Omental fat pad (tissue), 4 donors: Measurements from ENCODE around the gene KIF25. TPM values are rescaled to one million over a fixed set of nuclear protein-coding genes. Genes with fewer than 3 reads are reported as not detected.
A peak's percentile ranks its signal among the peaks of the same experiment; 100 is the strongest.

ENCODE experiments used
- ATAC-seq: fragments of 150-250 bp; one replicate; pipeline ENCODE4 v1.9.1; 2016; ENCODE audit warnings: mild to moderate bottlenecking, moderate library complexity; ENCODE audit not compliant: low FRiP score
- DNase-seq: peaks from one replicate; pipeline ENCODE4 v3.0.0-alpha.2; 2019; ENCODE audit warnings: low spot score
- total RNA-seq, 4 donors: library from RNA; depleted of rRNA; stranded (reverse); fragments of >200 nt; gene quantifications; one replicate each; pipeline ENCODE4 v1.1.0, GENCODE V29; 2016
- TF ChIP-seq, protein P1 (sequence below), 3 donors: fragments of 450-650 bp; IDR thresholded peaks; one replicate each; pipeline ENCODE4 v1.5.1; 2016 to 2017; ENCODE audit warnings: antibody characterized with exemption in 3 of 3, mild to moderate bottlenecking in 3 of 3, moderate library complexity in 2 of 3

KIF25 gene
- total RNA-seq, 4 donors from 2014 or later: 0.38 to 0.60 TPM; not detected in 2

DNA sequence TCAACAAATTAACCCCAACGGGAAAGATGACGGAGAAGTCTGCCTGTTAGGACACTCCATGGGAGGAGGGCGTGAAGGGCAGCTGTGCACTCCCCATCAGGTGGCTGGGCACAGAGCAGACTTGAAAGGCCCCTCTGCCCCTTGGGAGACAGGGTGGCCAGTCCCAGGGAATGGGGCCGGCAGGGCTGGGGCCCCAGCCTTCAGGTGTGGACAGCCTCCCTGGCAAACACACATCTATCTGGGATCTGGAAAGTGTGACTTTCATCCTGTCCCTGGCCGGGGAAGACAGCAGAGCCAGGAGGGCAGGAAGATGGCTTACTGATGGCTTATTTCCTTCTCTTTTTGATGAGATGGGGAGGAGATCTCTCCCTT lies 86.0 kb downstream of the KIF25 start:
- TF ChIP-seq, protein P1, sequence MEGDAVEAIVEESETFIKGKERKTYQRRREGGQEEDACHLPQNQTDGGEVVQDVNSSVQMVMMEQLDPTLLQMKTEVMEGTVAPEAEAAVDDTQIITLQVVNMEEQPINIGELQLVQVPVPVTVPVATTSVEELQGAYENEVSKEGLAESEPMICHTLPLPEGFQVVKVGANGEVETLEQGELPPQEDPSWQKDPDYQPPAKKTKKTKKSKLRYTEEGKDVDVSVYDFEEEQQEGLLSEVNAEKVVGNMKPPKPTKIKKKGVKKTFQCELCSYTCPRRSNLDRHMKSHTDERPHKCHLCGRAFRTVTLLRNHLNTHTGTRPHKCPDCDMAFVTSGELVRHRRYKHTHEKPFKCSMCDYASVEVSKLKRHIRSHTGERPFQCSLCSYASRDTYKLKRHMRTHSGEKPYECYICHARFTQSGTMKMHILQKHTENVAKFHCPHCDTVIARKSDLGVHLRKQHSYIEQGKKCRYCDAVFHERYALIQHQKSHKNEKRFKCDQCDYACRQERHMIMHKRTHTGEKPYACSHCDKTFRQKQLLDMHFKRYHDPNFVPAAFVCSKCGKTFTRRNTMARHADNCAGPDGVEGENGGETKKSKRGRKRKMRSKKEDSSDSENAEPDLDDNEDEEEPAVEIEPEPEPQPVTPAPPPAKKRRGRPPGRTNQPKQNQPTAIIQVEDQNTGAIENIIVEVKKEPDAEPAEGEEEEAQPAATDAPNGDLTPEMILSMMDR (IDR thresholded peaks at IDR 0.05): no peak
- DNase-seq (no peak), ATAC-seq (no peak)

DNA sequence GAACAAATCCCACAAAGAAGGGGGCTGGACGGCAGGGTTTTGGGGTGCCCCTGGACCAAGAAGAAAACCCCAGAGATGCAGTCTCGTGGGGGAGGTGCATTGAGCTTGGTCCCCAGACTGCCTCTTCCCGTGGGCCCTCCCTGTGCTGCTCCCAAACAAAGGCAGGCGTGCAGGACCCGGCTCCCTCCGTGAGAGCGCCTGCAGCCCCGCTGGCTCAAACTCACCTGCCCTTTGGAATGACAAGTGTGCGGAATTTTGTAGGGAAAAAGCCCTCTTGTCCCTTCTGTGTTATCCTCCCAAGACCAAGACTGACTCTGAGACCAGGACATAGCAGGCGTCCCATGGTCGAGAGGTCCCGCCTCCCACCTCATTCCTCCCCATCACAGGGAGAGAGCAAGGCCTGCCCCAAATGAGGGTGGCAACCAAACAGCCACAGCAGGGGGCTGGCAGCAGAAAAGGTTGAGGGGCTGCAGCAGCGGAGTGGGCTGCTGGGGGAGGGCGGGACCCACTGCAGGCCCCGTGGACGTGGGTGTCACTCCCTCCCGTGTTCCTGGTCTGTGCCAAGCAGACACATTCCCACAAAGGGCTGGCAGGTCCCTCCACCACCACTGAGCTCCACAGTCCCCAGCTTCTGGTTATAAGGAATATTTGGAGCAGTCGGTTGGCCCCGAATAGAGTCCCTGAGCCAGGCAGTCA lies 87.1 kb downstream of the KIF25 start:
- ATAC-seq: no peak
- TF ChIP-seq, protein P1 (IDR thresholded peaks at IDR 0.05): no peak
- DNase-seq: no peak

DNA sequence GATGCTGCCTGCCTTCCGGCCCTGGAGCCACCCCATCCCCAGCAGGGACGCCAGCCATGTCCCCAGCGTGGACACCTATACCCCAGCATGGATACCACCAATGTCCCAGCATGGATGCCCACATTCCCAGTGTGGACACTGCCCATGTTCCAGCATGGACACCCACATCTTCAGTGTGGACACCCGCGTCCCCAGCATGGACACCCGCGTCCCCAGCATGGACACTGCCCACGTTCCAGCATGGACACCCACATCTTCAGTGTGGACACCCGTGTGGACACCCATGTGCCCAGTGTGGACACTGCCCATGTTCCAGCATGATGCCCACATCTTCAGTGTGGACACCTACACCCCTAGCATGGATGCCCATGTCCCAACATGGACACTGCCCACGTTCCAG lies 88.6 kb downstream of the KIF25 start:
- ATAC-seq (no peak), DNase-seq (no peak)
- TF ChIP-seq, protein P1 (IDR thresholded peaks at IDR 0.05): no peak

DNA sequence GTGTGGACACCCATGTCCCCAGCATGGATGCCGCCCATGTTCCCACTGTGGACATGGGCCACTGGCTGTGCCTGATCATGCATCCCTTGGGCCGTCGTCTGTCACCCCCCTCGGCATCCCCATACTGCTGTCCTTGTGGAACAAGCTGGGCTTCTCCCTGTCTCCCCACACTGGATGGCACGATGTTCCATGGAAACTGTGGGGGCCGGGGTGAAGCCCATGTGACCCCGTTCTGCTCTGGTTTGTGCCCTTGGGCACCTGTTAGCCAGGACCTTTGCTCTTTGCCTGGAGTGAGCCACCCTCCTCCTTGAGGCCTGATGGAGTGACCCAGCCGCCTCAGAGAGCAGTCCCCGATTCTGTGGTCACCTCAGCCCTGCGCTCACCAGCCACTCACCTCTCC lies 89.1 kb downstream of the KIF25 start:
- DNase-seq: no peak
- no peak for ATAC-seq
- TF ChIP-seq, protein P1 (IDR thresholded peaks at IDR 0.05): no peak

DNA sequence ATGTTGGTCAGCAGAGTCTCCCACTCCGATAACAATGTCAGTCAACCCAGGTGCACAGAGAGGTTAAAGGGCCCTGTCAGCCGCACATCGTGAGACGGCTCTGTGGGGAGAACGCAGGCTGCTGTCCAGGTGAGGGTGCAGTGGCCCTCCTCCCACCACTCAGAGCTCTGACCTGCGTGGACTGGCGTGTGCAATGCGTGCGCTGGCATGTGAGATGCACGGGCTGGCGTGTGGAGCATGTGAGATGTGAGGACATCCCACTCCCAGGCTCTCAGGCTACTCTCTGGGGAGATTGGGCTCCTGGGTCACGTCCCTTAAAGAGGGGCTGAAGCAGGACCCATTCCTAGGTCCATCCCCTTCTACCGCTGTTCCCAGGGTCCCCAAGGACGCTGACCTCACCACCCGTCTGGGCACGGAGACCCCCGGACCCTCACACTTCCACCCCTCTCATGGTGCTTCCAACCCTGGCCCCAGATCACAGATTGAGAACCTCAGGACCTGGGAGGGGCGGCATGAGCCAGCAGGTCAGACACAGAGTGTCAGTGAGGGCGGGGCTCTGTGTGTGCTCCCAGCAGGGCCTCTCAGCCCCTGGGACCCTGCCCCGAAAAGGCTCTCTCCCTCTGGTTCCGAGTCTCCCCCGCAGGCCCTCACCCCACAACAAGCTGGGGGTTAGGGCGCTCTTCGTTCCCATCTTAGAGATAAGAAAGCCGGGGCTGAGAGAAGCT lies 90.1 kb downstream of the KIF25 start:
- DNase-seq (no peak), ATAC-seq (no peak)
- TF ChIP-seq, protein P1 (IDR thresholded peaks at IDR 0.05): no peak

DNA sequence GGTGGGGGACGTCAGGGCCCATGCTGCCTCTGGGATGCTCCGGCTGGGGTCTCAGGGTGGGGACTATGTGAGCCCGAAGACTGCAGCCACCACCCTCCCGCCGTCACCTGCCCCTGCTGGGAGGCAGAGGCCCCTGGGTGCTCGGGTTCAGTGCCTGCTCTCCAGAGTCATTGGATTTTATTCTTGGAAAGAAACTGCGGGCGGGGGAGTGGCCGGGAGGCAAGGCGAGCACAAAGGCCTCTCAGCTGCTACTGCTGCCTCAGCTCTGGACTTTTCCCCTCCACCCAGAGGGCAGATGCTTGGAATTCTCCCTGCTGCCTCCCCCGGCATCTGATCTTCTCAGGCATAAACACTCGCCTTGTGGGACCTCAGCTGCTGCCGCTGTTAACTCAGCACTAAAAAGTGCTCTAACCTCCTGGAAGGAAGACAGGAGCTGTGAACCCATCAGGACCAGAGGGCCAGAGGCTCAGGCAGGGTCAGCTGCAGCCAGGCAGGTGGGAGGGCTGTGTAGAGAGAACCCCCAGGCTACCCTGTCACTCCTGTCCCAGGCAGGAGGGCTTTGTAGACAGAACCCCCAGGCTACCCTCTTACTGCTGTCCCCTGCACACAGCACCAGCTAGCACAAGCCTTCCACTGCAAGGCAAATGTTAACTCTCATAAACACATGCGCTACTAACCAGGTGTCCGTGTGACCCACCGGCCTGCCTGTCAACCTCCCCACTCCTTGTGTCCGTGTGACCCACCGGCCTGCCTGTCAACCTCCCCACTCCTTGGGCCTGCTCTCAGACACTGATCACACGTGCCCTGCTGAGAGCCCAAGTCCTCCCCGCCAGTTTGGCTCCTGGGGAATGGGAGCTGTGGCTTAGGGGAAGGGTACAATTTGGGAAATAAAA lies 90.9 kb downstream of the KIF25 start:
- ATAC-seq: peak; percentile 34
- TF ChIP-seq, protein P1 (IDR thresholded peaks at IDR 0.05): no peak
- DNase-seq: no peak
